OCI-LY1 (cell line): Measurements from ENCODE around the gene SLC35F3.
A peak's percentile ranks its signal among the peaks of the same experiment; 100 is the strongest.

Experiments
- H2AFZ ChIP-seq: fragments of 200-600 bp; sonication (generic), shearing (Covaris generic); 2 replicates; pipeline ENCODE4 v1.6.0; 2014; ENCODE audit warnings: antibody characterized with exemption, mild to moderate bottlenecking, low read length
- H3F3A ChIP-seq: fragments of 200-600 bp; sonication (generic), shearing (Covaris generic); 2 replicates; pipeline ENCODE4 v1.6.0; 2014; ENCODE audit warnings: mild to moderate bottlenecking, antibody characterized with exemption, low read length, moderate library complexity; ENCODE audit not compliant: insufficient read depth
- H3K27ac ChIP-seq: fragments of 200-600 bp; sonication (generic); 2 replicates; pipeline ENCODE4 v1.5.1; 2014; ENCODE audit warnings: low read length, mixed run types, mild to moderate bottlenecking, low read depth; ENCODE audit not compliant: poor library complexity, severe bottlenecking
- H3K27me3 ChIP-seq: fragments of 200-600 bp; sonication (generic); 2 replicates; pipeline ENCODE4 v1.6.0; 2014; ENCODE audit warnings: antibody characterized with exemption, mild to moderate bottlenecking, low read length, moderate library complexity; ENCODE audit not compliant: insufficient read depth
- H3K36me3 ChIP-seq: fragments of 200-600 bp; sonication (generic); 2 replicates; pipeline ENCODE4 v1.6.1; 2014; ENCODE audit warnings: mild to moderate bottlenecking, antibody characterized with exemption, low read length, moderate library complexity, mixed read lengths; ENCODE audit not compliant: insufficient read depth
- H3K4me1 ChIP-seq: fragments of 200-600 bp; sonication (generic); 2 replicates; pipeline ENCODE4 v1.5.1; 2014; ENCODE audit warnings: mild to moderate bottlenecking, low read length, moderate library complexity; ENCODE audit not compliant: insufficient read depth, severe bottlenecking
- H3K4me2 ChIP-seq: fragments of 200-600 bp; sonication (generic), shearing (Covaris generic); 2 replicates; pipeline ENCODE4 v1.6.1; 2014; ENCODE audit warnings: low read length
- H3K4me3 ChIP-seq: fragments of 200-600 bp; sonication (generic); 2 replicates; pipeline ENCODE4 v1.5.1; 2014; ENCODE audit warnings: low read length, low read depth, mild to moderate bottlenecking, mixed read lengths; ENCODE audit not compliant: poor library complexity, severe bottlenecking
- H3K79me2 ChIP-seq: fragments of 200-600 bp; shearing (Covaris generic); 2 replicates; pipeline ENCODE4 v1.6.1; 2016; ENCODE audit warnings: mixed run types, low read length, mixed read lengths; ENCODE audit not compliant: insufficient read depth
- H3K9ac ChIP-seq: fragments of 200-600 bp; sonication (generic), shearing (Covaris generic); 2 replicates; pipeline ENCODE4 v1.6.1; 2014; ENCODE audit warnings: mild to moderate bottlenecking, low read length, mixed read lengths
- H3K9me2 ChIP-seq: fragments of 200-600 bp; sonication (generic), shearing (Covaris generic); 2 replicates; pipeline ENCODE4 v1.6.1; 2014; ENCODE audit warnings: low read depth, mild to moderate bottlenecking, low read length, mixed read lengths
- H3K9me3 ChIP-seq: fragments of 200-600 bp; shearing (Covaris generic); 2 replicates; pipeline ENCODE4 v1.6.1; 2014; ENCODE audit warnings: low read length, mixed read lengths
- H4K20me1 ChIP-seq: fragments of 200-600 bp; sonication (generic), shearing (Covaris generic); 2 replicates; pipeline ENCODE4 v1.6.0; 2016; ENCODE audit warnings: mild to moderate bottlenecking, low read length; ENCODE audit not compliant: insufficient read depth
- EZH2 ChIP-seq: fragments of 200-600 bp; sonication (generic), shearing (Covaris generic); IDR thresholded peaks from 2 replicates; pipeline ENCODE4 v1.8.0; 2017; ENCODE audit warnings: borderline replicate concordance, mixed run types, mild to moderate bottlenecking, antibody characterized with exemption, low read length, moderate library complexity, mixed read lengths
- TF ChIP-seq, protein P1 (sequence below): fragments of 200-600 bp; sonication (generic), shearing (Covaris generic); IDR thresholded peaks from 2 replicates; pipeline ENCODE4 v1.5.1; 2017; ENCODE audit warnings: mild to moderate bottlenecking, antibody characterized with exemption, low read length, moderate library complexity, mixed read lengths

SLC35F3 gene

DNA sequence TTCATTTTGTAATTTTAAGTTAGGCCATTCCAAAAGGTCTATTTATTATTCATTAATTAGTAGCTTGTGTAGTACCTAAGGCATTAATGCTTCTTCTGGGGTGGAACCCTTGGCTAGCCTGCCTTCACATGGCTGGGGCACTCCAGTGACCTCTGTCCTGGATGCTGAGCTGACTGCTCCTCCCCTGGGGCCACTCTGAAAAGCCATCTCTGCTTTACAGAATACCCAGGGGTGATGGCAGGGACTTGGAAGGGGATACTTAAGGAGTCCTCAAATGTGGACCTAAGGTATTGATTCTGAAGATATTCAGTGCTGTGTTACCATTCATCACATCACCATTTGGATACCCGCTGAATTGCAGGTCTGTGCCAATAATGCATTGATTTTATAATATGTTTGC lies 281.0 kb downstream of the SLC35F3 start:
- Histone ChIP-seq H3K9ac (no peak overlapping the region), H3K27me3 (no peaks in the 10 kb centered on the region), H3K36me3 (no peaks in the 10 kb centered on the region), H3K27ac (no peak overlapping the region), H3F3A (no peaks in the 10 kb centered on the region), H3K4me2 (no peak overlapping the region), H3K9me2 (no peaks in the 10 kb centered on the region), H3K9me3 (no peaks in the 10 kb centered on the region), H3K4me1 (no peaks in the 10 kb centered on the region), H4K20me1 (no peaks in the 10 kb centered on the region), H3K79me2 (no peaks in the 10 kb centered on the region), H2AFZ (no peak overlapping the region), H3K4me3 (no peak overlapping the region)
- TF ChIP-seq, protein P1, sequence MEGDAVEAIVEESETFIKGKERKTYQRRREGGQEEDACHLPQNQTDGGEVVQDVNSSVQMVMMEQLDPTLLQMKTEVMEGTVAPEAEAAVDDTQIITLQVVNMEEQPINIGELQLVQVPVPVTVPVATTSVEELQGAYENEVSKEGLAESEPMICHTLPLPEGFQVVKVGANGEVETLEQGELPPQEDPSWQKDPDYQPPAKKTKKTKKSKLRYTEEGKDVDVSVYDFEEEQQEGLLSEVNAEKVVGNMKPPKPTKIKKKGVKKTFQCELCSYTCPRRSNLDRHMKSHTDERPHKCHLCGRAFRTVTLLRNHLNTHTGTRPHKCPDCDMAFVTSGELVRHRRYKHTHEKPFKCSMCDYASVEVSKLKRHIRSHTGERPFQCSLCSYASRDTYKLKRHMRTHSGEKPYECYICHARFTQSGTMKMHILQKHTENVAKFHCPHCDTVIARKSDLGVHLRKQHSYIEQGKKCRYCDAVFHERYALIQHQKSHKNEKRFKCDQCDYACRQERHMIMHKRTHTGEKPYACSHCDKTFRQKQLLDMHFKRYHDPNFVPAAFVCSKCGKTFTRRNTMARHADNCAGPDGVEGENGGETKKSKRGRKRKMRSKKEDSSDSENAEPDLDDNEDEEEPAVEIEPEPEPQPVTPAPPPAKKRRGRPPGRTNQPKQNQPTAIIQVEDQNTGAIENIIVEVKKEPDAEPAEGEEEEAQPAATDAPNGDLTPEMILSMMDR = no peak
- TF ChIP-seq EZH2 = no peak

DNA sequence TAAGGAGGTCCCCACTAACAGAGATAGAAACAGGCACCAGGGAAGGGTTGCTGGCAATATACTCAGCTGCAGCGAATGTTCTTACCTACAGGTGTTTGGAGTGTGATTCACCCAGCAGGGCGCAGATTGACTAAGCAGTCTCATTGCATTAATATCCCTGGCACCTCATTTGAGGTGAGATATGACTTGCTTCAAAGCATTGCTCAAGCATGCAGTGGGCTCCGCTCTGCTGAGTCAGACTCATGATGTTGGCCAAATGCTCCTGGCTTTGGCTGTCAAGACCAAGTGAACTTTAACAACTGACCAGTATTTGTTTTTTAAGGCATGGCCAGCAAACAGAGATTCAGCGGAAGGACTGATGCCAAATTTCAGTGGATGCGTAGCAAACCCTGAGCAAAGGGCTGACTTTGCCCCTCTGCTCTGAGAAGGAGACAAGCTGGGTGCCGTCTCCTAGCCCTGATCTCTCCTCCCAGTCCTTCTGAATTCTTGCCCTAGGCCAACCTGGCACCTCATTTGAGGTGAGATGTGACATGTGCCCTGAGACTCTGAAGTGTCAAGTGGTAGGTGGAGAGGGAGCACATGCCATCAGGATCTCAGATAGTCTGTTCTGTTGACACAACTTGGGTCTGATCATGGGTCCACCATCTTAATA lies 281.7 kb downstream of the SLC35F3 start:
- Histone ChIP-seq H3K9me3 (no peaks in the 10 kb centered on the region), H3K27ac (no peak overlapping the region), H2AFZ (no peak overlapping the region), H3K9me2 (no peaks in the 10 kb centered on the region), H3K4me2 (no peak overlapping the region), H3F3A (no peaks in the 10 kb centered on the region), H4K20me1 (no peaks in the 10 kb centered on the region), H3K79me2 (no peaks in the 10 kb centered on the region), H3K4me1 (no peaks in the 10 kb centered on the region), H3K36me3 (no peaks in the 10 kb centered on the region), H3K4me3 (no peak overlapping the region), H3K9ac (no peak overlapping the region), H3K27me3 (no peaks in the 10 kb centered on the region)
- TF ChIP-seq, protein P1 = no peak
- TF ChIP-seq EZH2 = no peak

DNA sequence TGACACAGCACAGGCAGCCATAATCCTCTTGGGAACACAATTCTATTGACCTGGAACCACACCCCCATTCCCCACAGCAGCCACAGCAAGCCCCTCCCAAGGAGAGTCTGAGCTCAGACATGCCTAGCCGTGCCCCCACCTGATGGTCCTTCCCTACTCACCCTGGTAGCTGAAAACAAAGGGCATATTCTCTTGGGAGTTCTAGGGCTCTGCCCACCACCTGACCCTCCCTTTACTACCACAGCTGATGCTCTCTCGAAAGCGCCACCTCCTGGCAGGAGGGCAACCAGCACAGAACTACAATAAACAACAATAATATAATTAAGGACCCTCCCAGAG lies 283.9 kb downstream of the SLC35F3 start:
- Histone ChIP-seq H4K20me1 (no peaks in the 10 kb centered on the region), H3K4me2 (no peak overlapping the region), H3K36me3 (no peaks in the 10 kb centered on the region), H3K4me3 (no peak overlapping the region), H3K27me3 (no peaks in the 10 kb centered on the region), H3K4me1 (no peaks in the 10 kb centered on the region), H3K9ac (no peak overlapping the region), H3K27ac (no peak overlapping the region), H3K9me3 (no peaks in the 10 kb centered on the region), H3K9me2 (no peaks in the 10 kb centered on the region), H3K79me2 (no peaks in the 10 kb centered on the region), H3F3A (no peaks in the 10 kb centered on the region), H2AFZ (no peak overlapping the region)
- no peak for TF ChIP-seq EZH2
- TF ChIP-seq, protein P1 = peak; percentile 60
